SK-N-SH (cell line): Measurements from ENCODE around the gene TUBB2B. TPM values are rescaled to one million over a fixed set of nuclear protein-coding genes. Genes with fewer than 3 reads are reported as not detected.
A peak's percentile ranks its signal among the peaks of the same experiment; 100 is the strongest.

Experiments
- CTCF ChIA-PET: fragments of 300-600, 350-600 bp; formaldehyde crosslinking; extraction: SDS; loops from one replicate; lab custom pipeline; 2021; lab: Yijun Ruan, JAX
- POLR2A ChIA-PET: fragments of 350-600 bp; sonication (Branson Sonifier 250); formaldehyde crosslinking; extraction: SDS; loops from one replicate; lab custom pipeline; 2020; ENCODE audit warnings: antibody characterized with exemption, inconsistent platforms; lab: Yijun Ruan, JAX
- DNase-seq: peaks from one replicate; pipeline ENCODE4 v3.0.0; 2012
- H2AFZ ChIP-seq: fragments of 200-600 bp; sonication (generic); 2 replicates; pipeline ENCODE4 v1.8.1; 2016; ENCODE audit warnings: antibody characterized with exemption, mild to moderate bottlenecking, low read depth
- H3F3A ChIP-seq: fragments of 200-600 bp; sonication (generic); replicated peaks from 2 replicates; pipeline ENCODE3; 2016; ENCODE audit warnings: antibody characterized with exemption, mild to moderate bottlenecking; ENCODE audit not compliant: insufficient read depth
- H3K27ac ChIP-seq, 2 experiments: fragments of 200-500 bp in 1 of 2; fragments of 200-600 bp in 1 of 2; sonication (Bioruptor generic) in 1 of 2; sonication (generic), shearing (Covaris generic) in 1 of 2; 2 replicates each; pipeline versions ENCODE4 v1.5.1 to v1.6.1; 2014 to 2016; ENCODE audit warnings: low read depth in 2 of 2, inconsistent platforms in 1 of 2, low read length in 1 of 2, mild to moderate bottlenecking in 1 of 2, mixed read lengths in 1 of 2
- H3K27me3 ChIP-seq: fragments of 200-600 bp; sonication (generic), shearing (Covaris generic); 2 replicates; pipeline ENCODE4 v1.6.1; 2016; ENCODE audit warnings: mixed run types; ENCODE audit not compliant: insufficient read depth
- H3K36me3 ChIP-seq, 2 experiments: fragments of 200-500 bp in 1 of 2; fragments of 200-600 bp in 1 of 2; sonication (Bioruptor generic) in 1 of 2; sonication (generic) in 1 of 2; replicated peaks in 1 of 2; 2 replicates each; pipeline versions ENCODE3 to v1.5.1; 2014 to 2016; ENCODE audit warnings: low read length in 1 of 2, mild to moderate bottlenecking in 1 of 2; ENCODE audit not compliant: insufficient read depth in 2 of 2, control insufficient read depth in 1 of 2
- H3K4me1 ChIP-seq, 2 experiments: fragments of 200-500 bp in 1 of 2; fragments of 200-600 bp in 1 of 2; sonication (Bioruptor generic) in 1 of 2; sonication (generic), shearing (Covaris generic) in 1 of 2; 2 replicates each; pipeline versions ENCODE4 v1.5.1 to v1.6.1; 2014 to 2016; ENCODE audit warnings: low read depth in 1 of 2, low read length in 1 of 2, mixed run types in 1 of 2; ENCODE audit not compliant: insufficient read depth in 2 of 2, control insufficient read depth in 1 of 2
- H3K4me2 ChIP-seq: fragments of 200-600 bp; sonication (generic), shearing (Covaris generic); 2 replicates; pipeline ENCODE4 v1.6.1; 2017; ENCODE audit warnings: mixed run types
- H3K4me3 ChIP-seq, 2 experiments: fragments of 200-500 bp in 1 of 2; fragments of 200-600 bp in 1 of 2; sonication (Bioruptor generic) in 1 of 2; sonication (generic), shearing (Covaris generic) in 1 of 2; 2 replicates each; pipeline versions ENCODE4 v1.5.1 to v1.8.1; 2014 to 2016; ENCODE audit warnings: low read depth in 2 of 2, inconsistent platforms in 1 of 2, low read length in 1 of 2, mild to moderate bottlenecking in 1 of 2, mixed read lengths in 1 of 2, moderate library complexity in 1 of 2
- H3K79me2 ChIP-seq: fragments of 200-600 bp; sonication (generic); 2 replicates; pipeline ENCODE4 v1.8.1; 2017; ENCODE audit warnings: mild to moderate bottlenecking; ENCODE audit not compliant: insufficient read depth
- H3K9ac ChIP-seq: fragments of 200-600 bp; sonication (generic); 2 replicates; pipeline ENCODE4 v1.6.1; 2017; ENCODE audit warnings: mixed run types
- H3K9me2 ChIP-seq: fragments of 200-600 bp; sonication (generic); 2 replicates; pipeline ENCODE4 v1.6.1; 2017; ENCODE audit warnings: mixed run types
- H3K9me3 ChIP-seq: fragments of 200-600 bp; sonication (generic); 2 replicates; pipeline ENCODE4 v1.6.1; 2017; ENCODE audit warnings: mixed run types, mild to moderate bottlenecking, moderate library complexity
- H4K20me1 ChIP-seq: fragments of 200-600 bp; sonication (generic); 2 replicates; pipeline ENCODE4 v1.6.1; 2017; ENCODE audit warnings: mild to moderate bottlenecking, mixed run types; ENCODE audit not compliant: insufficient read depth
- CTCF ChIP-seq: fragments of 200-600 bp; sonication (generic); IDR thresholded peaks from 2 replicates; pipeline ENCODE4 v1.6.1; 2017; ENCODE audit warnings: antibody characterized with exemption, mild to moderate bottlenecking, moderate library complexity
- FOSL2 ChIP-seq: IDR thresholded peaks from 2 replicates; pipeline ENCODE4 v1.4.0; 2012; ENCODE audit warnings: low read depth, mild to moderate bottlenecking, moderate library complexity, borderline replicate concordance
- FOXJ3 ChIP-seq: sonication (generic); formaldehyde crosslinking; IDR thresholded peaks from 2 replicates; pipeline ENCODE4 v1.5.1; 2020; ENCODE audit warnings: mild to moderate bottlenecking, missing genetic modification reagents
- FOXM1 ChIP-seq: IDR thresholded peaks from 2 replicates; pipeline ENCODE4 v1.4.0; 2012; ENCODE audit warnings: low read depth, mild to moderate bottlenecking
- GABPA ChIP-seq: IDR thresholded peaks from 2 replicates; pipeline ENCODE4 v1.4.0; 2012; ENCODE audit warnings: low read depth, mild to moderate bottlenecking
- IRF3 ChIP-seq: fragments of 150-350 bp; IDR thresholded peaks from 2 replicates; pipeline ENCODE4 v1.6.1; 2016; ENCODE audit warnings: mild to moderate bottlenecking, low read depth, low read length
- JUND ChIP-seq: IDR thresholded peaks from 2 replicates; pipeline ENCODE4 v1.4.0; 2012
- MAX ChIP-seq: IDR thresholded peaks from 2 replicates; pipeline ENCODE4 v1.4.0; 2012; ENCODE audit warnings: low read depth
- MEF2A ChIP-seq: IDR thresholded peaks from 2 replicates; pipeline ENCODE4 v1.4.0; 2012; ENCODE audit warnings: low read depth, borderline replicate concordance
- NFIC ChIP-seq: IDR thresholded peaks from 2 replicates; pipeline ENCODE4 v1.4.0; 2012; ENCODE audit warnings: borderline replicate concordance
- PBX3 ChIP-seq: IDR thresholded peaks from 2 replicates; pipeline ENCODE4; 2012
- RAD21 ChIP-seq: IDR thresholded peaks from 2 replicates; pipeline ENCODE4 v1.6.1; 2012; ENCODE audit warnings: mild to moderate bottlenecking, low read length
- REST ChIP-seq: IDR thresholded peaks from 2 replicates; pipeline ENCODE4 v1.6.1; 2012; ENCODE audit warnings: mild to moderate bottlenecking, low read depth, low read length, moderate library complexity
- RFX5 ChIP-seq: IDR thresholded peaks from 2 replicates; pipeline ENCODE4 v1.6.1; 2012; ENCODE audit warnings: mild to moderate bottlenecking, improper control_type of control experiment, low read length
- SIN3A ChIP-seq: IDR thresholded peaks from 2 replicates; pipeline ENCODE4 v1.6.1; 2012; ENCODE audit warnings: low read depth, mild to moderate bottlenecking, low read length, moderate library complexity, borderline replicate concordance
- SMC3 ChIP-seq: IDR thresholded peaks from 2 replicates; pipeline ENCODE4 v1.6.1; 2012; ENCODE audit warnings: low read depth, low read length, improper control_type of control experiment
- TAF1 ChIP-seq: IDR thresholded peaks from 2 replicates; pipeline ENCODE4 v1.6.1; 2012; ENCODE audit warnings: low read depth, mild to moderate bottlenecking, low read length, moderate library complexity, borderline replicate concordance
- TCF12 ChIP-seq: IDR thresholded peaks from 2 replicates; pipeline ENCODE4 v1.4.0; 2012
- TEAD4 ChIP-seq: IDR thresholded peaks from 2 replicates; pipeline ENCODE4 v1.4.0; 2012; ENCODE audit warnings: mild to moderate bottlenecking, borderline replicate concordance; ENCODE audit not compliant: insufficient read depth
- USF1 ChIP-seq: IDR thresholded peaks from 2 replicates; pipeline ENCODE4 v1.4.0; 2012; ENCODE audit warnings: low read depth, borderline replicate concordance
- USF2 ChIP-seq: fragments of 150-350 bp; IDR thresholded peaks from 2 replicates; pipeline ENCODE4 v1.6.1; 2017; ENCODE audit warnings: antibody characterized with exemption, low read length, low read depth, borderline replicate concordance
- WGBS: methylation state at CpG from one replicate; pipeline ENCODE4 v1.1.6; 2017; ENCODE audit warnings: low lambda C conversion rate; 5-methylcytosine and 5-hydroxymethylcytosine counted together
- polyA plus RNA-seq, 3 experiments: library from polyadenylated mRNA; depleted of rRNA; stranded (reverse); fragments of >200 nt; gene quantifications; 2 replicates each; pipeline ENCODE4 v1.2.3, GENCODE V29; 2012

TUBB2B gene
- polyA plus RNA-seq, 1 of the 3 experiments (the other 2 are of a cell fraction): 162 TPM

GRCh38 chr6:3176562-3177355 is 50.7 kb downstream of the TUBB2B start:
- no peaks in the 10 kb centered on the region for H3F3A ChIP-seq
- no peak overlapping the region for H3K9ac ChIP-seq
- POLR2A ChIA-PET: no interaction called here
- H4K20me1 ChIP-seq: no peaks in the 10 kb centered on the region
- no peak for DNase-seq
- H2AFZ ChIP-seq: peak overlapping the region; percentile 19; the same call in 1 of the 2 replicates
- CTCF ChIA-PET: interaction anchor here (1.3 kb wide), 1 partner anchor 14 kb away, joined by 4 read pairs; no protein-coding TSS in a partner anchor
- H3K4me1 ChIP-seq: peaks cover 0 to 4% of the 10 kb centered on the region in 2 experiments; a peak in 1 of 4 replicates
- WGBS: 72% methylated on average over 8 of the region's 22 CpGs
- H3K79me2 ChIP-seq: no peaks in the 10 kb centered on the region
- no peak for TF ChIP-seq RAD21
- TF ChIP-seq USF1: no peak
- no peak for TF ChIP-seq SIN3A
- TF ChIP-seq GABPA: peak; percentile 48; the same call in 1 of the 2 replicates
- TF ChIP-seq IRF3: no peak
- TF ChIP-seq MAX: no peak
- no peak for TF ChIP-seq RFX5
- TF ChIP-seq FOSL2: peak; percentile 81
- TF ChIP-seq JUND: peak; percentile 64
- no peak for TF ChIP-seq FOXM1
- TF ChIP-seq CTCF: no peak
- TF ChIP-seq USF2: no peak
- no peak for TF ChIP-seq SMC3
- TF ChIP-seq TAF1: no peak
- no peak for TF ChIP-seq FOXJ3
- TF ChIP-seq PBX3: peak; percentile 14; the same call in 1 of the 2 replicates
- no peak for TF ChIP-seq REST
- TF ChIP-seq MEF2A: no peak
- no peak for TF ChIP-seq TEAD4
- TF ChIP-seq TCF12: peak; percentile 55; the same call in 1 of the 2 replicates
- TF ChIP-seq NFIC: no peak
- TF ChIP-seq, all 33 proteins: peak for 5
- Histone ChIP-seq H3K9me3 (no peaks in the 10 kb centered on the region), H3K4me2 (no peak overlapping the region; the same call in 1 of the 2 replicates), H3K27me3 (no peaks in the 10 kb centered on the region), H3K4me3 (no peak overlapping the region), H3K9me2 (no peaks in the 10 kb centered on the region), H3K36me3 (no peaks in the 10 kb centered on the region), H3K27ac (peak overlapping the region in 1 of 2 experiments; percentile 14; a peak in 1 of 4 replicates)
